ENCODE measurements around the gene LRRTM4.

DNA sequence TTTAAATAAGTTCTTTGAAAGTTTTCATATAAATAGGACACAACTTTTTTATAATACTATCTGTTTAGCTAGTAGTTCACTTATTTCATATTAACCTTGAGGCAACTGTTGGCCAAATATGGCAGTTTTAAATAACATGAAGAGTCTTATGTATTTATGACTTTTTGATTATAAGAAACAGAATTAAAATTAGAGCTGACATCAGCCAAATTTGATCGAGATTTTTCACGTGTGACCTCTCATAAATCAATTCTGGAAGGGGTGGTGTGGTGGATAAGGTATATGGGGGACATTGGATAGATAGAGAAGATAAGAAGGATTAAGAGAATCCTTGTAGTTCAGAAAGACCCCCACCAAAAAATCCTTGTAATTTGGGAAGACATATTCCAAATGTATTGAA is 776.6 kb downstream of the LRRTM4 start:
- TF ChIP-seq, protein P1, sequence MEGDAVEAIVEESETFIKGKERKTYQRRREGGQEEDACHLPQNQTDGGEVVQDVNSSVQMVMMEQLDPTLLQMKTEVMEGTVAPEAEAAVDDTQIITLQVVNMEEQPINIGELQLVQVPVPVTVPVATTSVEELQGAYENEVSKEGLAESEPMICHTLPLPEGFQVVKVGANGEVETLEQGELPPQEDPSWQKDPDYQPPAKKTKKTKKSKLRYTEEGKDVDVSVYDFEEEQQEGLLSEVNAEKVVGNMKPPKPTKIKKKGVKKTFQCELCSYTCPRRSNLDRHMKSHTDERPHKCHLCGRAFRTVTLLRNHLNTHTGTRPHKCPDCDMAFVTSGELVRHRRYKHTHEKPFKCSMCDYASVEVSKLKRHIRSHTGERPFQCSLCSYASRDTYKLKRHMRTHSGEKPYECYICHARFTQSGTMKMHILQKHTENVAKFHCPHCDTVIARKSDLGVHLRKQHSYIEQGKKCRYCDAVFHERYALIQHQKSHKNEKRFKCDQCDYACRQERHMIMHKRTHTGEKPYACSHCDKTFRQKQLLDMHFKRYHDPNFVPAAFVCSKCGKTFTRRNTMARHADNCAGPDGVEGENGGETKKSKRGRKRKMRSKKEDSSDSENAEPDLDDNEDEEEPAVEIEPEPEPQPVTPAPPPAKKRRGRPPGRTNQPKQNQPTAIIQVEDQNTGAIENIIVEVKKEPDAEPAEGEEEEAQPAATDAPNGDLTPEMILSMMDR (IDR thresholded peaks at IDR 0.05), result no peak
- TF ChIP-seq POLR2AphosphoS5 (IDR thresholded peaks at IDR 0.05; ENCODE audit: low read depth, low read length), result no peak
